ENCODE data around the gene ABHD14A.

ABHD14A gene

GRCh38 chr3:51974277-51974962 is 444 bp upstream of the ABHD14A start:
- no peaks in the 10 kb centered on the region for H3K9me3 ChIP-seq (ENCODE audit: low read length)
- H3K9ac ChIP-seq (ENCODE audit: low read length): peak overlapping the region; percentile 99
- no peaks in the 10 kb centered on the region for H3K79me2 ChIP-seq (ENCODE audit: insufficient read depth, low read length)
- H3K4me1 ChIP-seq (ENCODE audit: insufficient read depth, low read length, severe bottlenecking): peaks cover 38% of the 10 kb centered on the region
- H2AFZ ChIP-seq (ENCODE audit: low read length): no peak overlapping the region
- H3K4me2 ChIP-seq (ENCODE audit: low read length): peak overlapping the region; percentile 86
- no peaks in the 10 kb centered on the region for H4K20me1 ChIP-seq (ENCODE audit: insufficient read depth, low read length)
- no peaks in the 10 kb centered on the region for H3K9me2 ChIP-seq (ENCODE audit: low read depth, low read length)
- H3K36me3 ChIP-seq (ENCODE audit: insufficient read depth, low read length): peaks cover 16% of the 10 kb centered on the region
- H3K27me3 ChIP-seq (ENCODE audit: insufficient read depth, low read length): no peaks in the 10 kb centered on the region
- H3K4me3 ChIP-seq (ENCODE audit: low read depth, low read length, poor library complexity, severe bottlenecking): peak overlapping the region; percentile 98
- TF ChIP-seq EZH2 (IDR thresholded peaks at IDR 0.05; ENCODE audit: borderline replicate concordance, low read length): no peak
- TF ChIP-seq, protein P1, sequence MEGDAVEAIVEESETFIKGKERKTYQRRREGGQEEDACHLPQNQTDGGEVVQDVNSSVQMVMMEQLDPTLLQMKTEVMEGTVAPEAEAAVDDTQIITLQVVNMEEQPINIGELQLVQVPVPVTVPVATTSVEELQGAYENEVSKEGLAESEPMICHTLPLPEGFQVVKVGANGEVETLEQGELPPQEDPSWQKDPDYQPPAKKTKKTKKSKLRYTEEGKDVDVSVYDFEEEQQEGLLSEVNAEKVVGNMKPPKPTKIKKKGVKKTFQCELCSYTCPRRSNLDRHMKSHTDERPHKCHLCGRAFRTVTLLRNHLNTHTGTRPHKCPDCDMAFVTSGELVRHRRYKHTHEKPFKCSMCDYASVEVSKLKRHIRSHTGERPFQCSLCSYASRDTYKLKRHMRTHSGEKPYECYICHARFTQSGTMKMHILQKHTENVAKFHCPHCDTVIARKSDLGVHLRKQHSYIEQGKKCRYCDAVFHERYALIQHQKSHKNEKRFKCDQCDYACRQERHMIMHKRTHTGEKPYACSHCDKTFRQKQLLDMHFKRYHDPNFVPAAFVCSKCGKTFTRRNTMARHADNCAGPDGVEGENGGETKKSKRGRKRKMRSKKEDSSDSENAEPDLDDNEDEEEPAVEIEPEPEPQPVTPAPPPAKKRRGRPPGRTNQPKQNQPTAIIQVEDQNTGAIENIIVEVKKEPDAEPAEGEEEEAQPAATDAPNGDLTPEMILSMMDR (IDR thresholded peaks at IDR 0.05; ENCODE audit: low read length): no peak
- H3F3A ChIP-seq (ENCODE audit: insufficient read depth, low read length): 0 out of 2 replicates have a peak, but pooled peaks cover 8% of the 10 kb centered on the region
- peak overlapping the region; percentile 85 for H3K27ac ChIP-seq (ENCODE audit: low read depth, low read length, poor library complexity, severe bottlenecking)

DNA sequence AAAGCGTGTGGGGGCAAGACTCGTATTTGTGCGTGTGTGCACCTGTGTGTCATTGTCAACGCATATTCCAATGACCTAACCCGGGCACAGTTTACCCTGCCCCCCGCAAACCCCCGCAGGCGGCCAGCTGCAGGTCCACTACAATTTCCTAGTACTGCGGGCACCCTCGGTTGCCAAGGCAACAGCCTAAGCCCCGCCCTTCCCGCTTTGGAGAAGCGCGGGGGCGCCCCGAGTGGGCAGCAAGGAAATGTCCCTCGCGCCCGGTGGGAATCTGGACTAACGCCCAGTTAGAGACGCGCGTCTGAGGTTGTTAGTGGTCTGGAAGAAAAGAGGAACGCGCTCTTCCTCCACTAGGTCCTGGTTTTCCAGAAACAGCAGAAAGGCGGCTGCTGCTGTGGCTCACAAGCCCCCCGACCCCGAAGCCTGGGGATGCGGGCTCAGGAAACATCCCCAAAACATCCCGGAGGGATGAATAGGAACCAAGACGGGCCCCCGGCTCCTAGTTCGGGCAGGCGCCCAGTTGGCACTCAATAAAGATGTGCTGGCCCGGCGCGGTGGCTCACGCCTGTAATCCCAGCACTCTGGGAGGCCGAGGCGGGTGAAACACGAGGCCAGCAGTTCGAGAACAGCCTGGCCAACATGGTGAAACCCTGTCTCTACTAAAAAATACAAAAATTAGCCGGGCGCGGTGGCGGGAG is 1.1 kb downstream of the ABHD14A start:
- peak overlapping the region; percentile 85 for H3K27ac ChIP-seq (ENCODE audit: low read depth, low read length, poor library complexity, severe bottlenecking)

GRCh38 chr3:51977446-51978142 is 2.7 kb downstream of the ABHD14A start:
- Histone ChIP-seq H3K79me2 (ENCODE audit: insufficient read depth, low read length) (no peaks in the 10 kb centered on the region), H3K9ac (ENCODE audit: low read length) (no peak overlapping the region; the same call in 1 of the 2 replicates), H3K9me2 (ENCODE audit: low read depth, low read length) (no peaks in the 10 kb centered on the region), H3K4me1 (ENCODE audit: insufficient read depth, low read length, severe bottlenecking) (peaks cover 47% of the 10 kb centered on the region), H3K4me2 (ENCODE audit: low read length) (peak overlapping the region; percentile 28; the same call in 1 of the 2 replicates), H3K27me3 (ENCODE audit: insufficient read depth, low read length) (no peaks in the 10 kb centered on the region), H3K27ac (ENCODE audit: low read depth, low read length, poor library complexity, severe bottlenecking) (peak overlapping the region; percentile 77), H3K9me3 (ENCODE audit: low read length) (no peaks in the 10 kb centered on the region), H3F3A (ENCODE audit: insufficient read depth, low read length) (0 out of 2 replicates have a peak, but pooled peaks cover 8% of the 10 kb centered on the region), H3K4me3 (ENCODE audit: low read depth, low read length, poor library complexity, severe bottlenecking) (peak overlapping the region; percentile 0), H4K20me1 (ENCODE audit: insufficient read depth, low read length) (no peaks in the 10 kb centered on the region), H2AFZ (ENCODE audit: low read length) (no peak overlapping the region), H3K36me3 (ENCODE audit: insufficient read depth, low read length) (peaks cover 4% of the 10 kb centered on the region; the same call in 1 of the 2 replicates)
- TF ChIP-seq EZH2 (IDR thresholded peaks at IDR 0.05; ENCODE audit: borderline replicate concordance, low read length): no peak
- TF ChIP-seq, protein P1 (IDR thresholded peaks at IDR 0.05; ENCODE audit: low read length): no peak

More for the DNA sequence above, 1.1 kb downstream of the ABHD14A start:
- Histone ChIP-seq H3K36me3 (ENCODE audit: insufficient read depth, low read length) (peaks cover 9% of the 10 kb centered on the region), H2AFZ (ENCODE audit: low read length) (no peak overlapping the region), H3K4me2 (ENCODE audit: low read length) (peak overlapping the region; percentile 86), H3K9me2 (ENCODE audit: low read depth, low read length) (no peaks in the 10 kb centered on the region), H3K9ac (ENCODE audit: low read length) (peak overlapping the region; percentile 99), H3K27me3 (ENCODE audit: insufficient read depth, low read length) (no peaks in the 10 kb centered on the region), H3K9me3 (ENCODE audit: low read length) (no peaks in the 10 kb centered on the region), H3K4me1 (ENCODE audit: insufficient read depth, low read length, severe bottlenecking) (peaks cover 38% of the 10 kb centered on the region), H4K20me1 (ENCODE audit: insufficient read depth, low read length) (no peaks in the 10 kb centered on the region), H3K4me3 (ENCODE audit: low read depth, low read length, poor library complexity, severe bottlenecking) (peak overlapping the region; percentile 98), H3F3A (ENCODE audit: insufficient read depth, low read length) (0 out of 2 replicates have a peak, but pooled peaks cover 8% of the 10 kb centered on the region), H3K79me2 (ENCODE audit: insufficient read depth, low read length) (no peaks in the 10 kb centered on the region)
- TF ChIP-seq EZH2 (IDR thresholded peaks at IDR 0.05; ENCODE audit: borderline replicate concordance, low read length): no peak
- TF ChIP-seq, protein P1 (IDR thresholded peaks at IDR 0.05; ENCODE audit: low read length): peak; percentile 20; the same call in 1 of the 2 replicates
